Measurements from ENCODE around the gene BET1.

DNA sequence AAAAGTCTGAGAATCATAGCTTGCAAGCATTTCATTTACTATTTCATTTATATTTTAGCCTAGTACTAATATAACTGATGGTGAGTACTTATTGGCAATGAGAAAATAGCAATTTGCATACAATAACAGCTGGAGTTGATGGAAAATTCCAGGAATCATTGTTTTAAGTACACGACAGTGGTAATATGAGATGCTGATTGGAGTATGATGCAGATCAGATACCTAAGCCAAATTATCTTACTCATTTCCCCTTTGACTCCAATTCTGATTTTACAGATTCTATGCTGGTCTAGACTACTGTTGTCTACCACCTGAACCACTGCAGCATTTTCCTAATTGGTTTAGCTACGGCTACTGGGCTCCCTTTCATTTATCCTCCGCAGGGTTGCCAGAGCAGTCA, 45.9 kb downstream of the BET1 start:
- no peak for TF ChIP-seq SUZ12 (IDR thresholded peaks at IDR 0.05; ENCODE audit: extremely low read depth, insufficient read depth, insufficient read length)
- TF ChIP-seq ZNF274 (IDR thresholded peaks at IDR 0.05; ENCODE audit: low read depth, low read length), result no peak
- TF ChIP-seq YY1 (IDR thresholded peaks at IDR 0.05; ENCODE audit: insufficient read depth, insufficient read length), result no peak

All from NT2/D1 (cell line).